MM.1S (cell line): ENCODE data around the gene TET3.

Experiments used
- DNase-seq: peaks from one replicate; pipeline ENCODE4 v3.0.0-alpha.2; 2015
- H2AFZ ChIP-seq: fragments of 300-600 bp; sonication (generic); 2 replicates; pipeline ENCODE4 v1.6.0; 2016; ENCODE audit warnings: antibody characterized with exemption, low read length
- H3F3A ChIP-seq: fragments of 300-600 bp; sonication (generic); 2 replicates; pipeline ENCODE4 v1.6.1; 2016; ENCODE audit warnings: mild to moderate bottlenecking, antibody characterized with exemption, low read length, moderate library complexity, mixed read lengths; ENCODE audit not compliant: insufficient read depth
- H3K27ac ChIP-seq: fragments of 300-600 bp; sonication (generic); 2 replicates; pipeline ENCODE4 v1.5.1; 2016; ENCODE audit warnings: mild to moderate bottlenecking, low read length
- H3K27me3 ChIP-seq: fragments of 300-600 bp; sonication (generic); replicated peaks from 2 replicates; pipeline ENCODE4 v1.6.0; 2016; ENCODE audit warnings: low read length; ENCODE audit not compliant: insufficient read depth
- H3K36me3 ChIP-seq: fragments of 300-600 bp; sonication (generic); replicated peaks from 2 replicates; pipeline ENCODE4 v1.6.1; 2016; ENCODE audit warnings: mild to moderate bottlenecking, low read length, mixed read lengths; ENCODE audit not compliant: insufficient read depth
- H3K4me1 ChIP-seq: fragments of 300-600 bp; sonication (generic); 2 replicates; pipeline ENCODE4 v1.6.1; 2016; ENCODE audit warnings: low read length, mixed read lengths
- H3K4me2 ChIP-seq: fragments of 300-600 bp; sonication (generic); 2 replicates; pipeline ENCODE4 v1.6.0; 2016; ENCODE audit warnings: low read depth, low read length
- H3K4me3 ChIP-seq: fragments of 300-600 bp; sonication (generic); 2 replicates; pipeline ENCODE4 v1.5.1; 2016; ENCODE audit warnings: low read length, mixed read lengths
- H3K79me2 ChIP-seq: fragments of 300-600 bp; sonication (generic); 2 replicates; pipeline ENCODE4 v1.6.1; 2016; ENCODE audit warnings: mixed run types, low read length, mixed read lengths
- H3K9ac ChIP-seq: fragments of 300-600 bp; sonication (generic); 2 replicates; pipeline ENCODE4 v1.6.1; 2016; ENCODE audit warnings: low read length, mixed read lengths
- H3K9me2 ChIP-seq: fragments of 300-600 bp; sonication (generic); replicated peaks from 2 replicates; pipeline ENCODE4 v1.6.1; 2016; ENCODE audit warnings: mild to moderate bottlenecking, low read length, mixed read lengths; ENCODE audit not compliant: insufficient read depth
- H3K9me3 ChIP-seq: fragments of 300-600 bp; sonication (generic); replicated peaks from 2 replicates; pipeline ENCODE4 v1.6.1; 2016; ENCODE audit warnings: mild to moderate bottlenecking, low read length, mixed read lengths; ENCODE audit not compliant: insufficient read depth
- H4K20me1 ChIP-seq: fragments of 300-600 bp; sonication (generic); 2 replicates; pipeline ENCODE4 v1.6.1; 2016; ENCODE audit warnings: mild to moderate bottlenecking, low read length, moderate library complexity, mixed read lengths; ENCODE audit not compliant: insufficient read depth
- CTCF ChIP-seq: fragments of 300-600 bp; sonication (generic); IDR thresholded peaks from 2 replicates; pipeline ENCODE4 v1.5.1; 2016; ENCODE audit warnings: antibody characterized with exemption, low read length, mixed read lengths
- EZH2 ChIP-seq: fragments of 300-600 bp; sonication (generic); optimal IDR thresholded peaks from 2 replicates; pipeline ENCODE3; 2017; ENCODE audit warnings: low read depth, mild to moderate bottlenecking, antibody characterized with exemption, low read length, mixed read lengths
- EZH2phosphoT487 ChIP-seq: fragments of 300-600 bp; sonication (generic); IDR thresholded peaks from 2 replicates; pipeline ENCODE4 v1.6.1; 2018; ENCODE audit warnings: antibody characterized with exemption, low read length

The TET3 gene

GRCh38 chr2:74031221-74031620, 46.5 kb downstream of the TET3 start:
- TF ChIP-seq EZH2phosphoT487 (no peak), EZH2 (no peak), CTCF (no peak)
- no peaks in the 10 kb centered on the region for H3K9me2 ChIP-seq
- no peaks in the 10 kb centered on the region for H3K9me3 ChIP-seq
- H3F3A ChIP-seq = peaks cover 21% of the 10 kb centered on the region
- H3K4me2 ChIP-seq = peak overlapping the region; percentile 95
- peaks cover 82% of the 10 kb centered on the region for H3K79me2 ChIP-seq
- H2AFZ ChIP-seq = no peak overlapping the region
- H3K9ac ChIP-seq = peak overlapping the region; percentile 36; the same call in 1 of the 2 replicates
- H4K20me1 ChIP-seq = no peaks in the 10 kb centered on the region
- H3K36me3 ChIP-seq = no peaks in the 10 kb centered on the region
- DNase-seq = no peak
- no peaks in the 10 kb centered on the region for H3K27me3 ChIP-seq
- peak overlapping the region; percentile 53; the same call in 1 of the 2 replicates for H3K4me3 ChIP-seq
- H3K27ac ChIP-seq = peak overlapping the region; percentile 75; the same call in 1 of the 2 replicates
- H3K4me1 ChIP-seq = peaks cover 16% of the 10 kb centered on the region

GRCh38 chr2:74031959-74032287, 47.2 kb downstream of the TET3 start:
- H3K36me3 ChIP-seq = no peaks in the 10 kb centered on the region
- H3K27me3 ChIP-seq = no peaks in the 10 kb centered on the region
- peaks cover 84% of the 10 kb centered on the region for H3K79me2 ChIP-seq
- peak overlapping the region; percentile 53 for H3K4me3 ChIP-seq
- no peak for TF ChIP-seq EZH2phosphoT487
- no peaks in the 10 kb centered on the region for H3K9me2 ChIP-seq
- no peaks in the 10 kb centered on the region for H4K20me1 ChIP-seq
- H3K27ac ChIP-seq = peak overlapping the region; percentile 75; the same call in 1 of the 2 replicates
- DNase-seq = no peak
- H3K9me3 ChIP-seq = no peaks in the 10 kb centered on the region
- peaks cover 23% of the 10 kb centered on the region for H3K4me1 ChIP-seq
- no peak overlapping the region for H2AFZ ChIP-seq
- peaks cover 21% of the 10 kb centered on the region for H3F3A ChIP-seq
- H3K4me2 ChIP-seq = peak overlapping the region; percentile 95
- H3K9ac ChIP-seq = peak overlapping the region; percentile 36; the same call in 1 of the 2 replicates

- Histone ChIP-seq H3K36me3 (no peaks in the 10 kb centered on the region), H3K9me2 (no peaks in the 10 kb centered on the region), H3K79me2 (peaks cover 85% of the 10 kb centered on the region), H3K4me1 (peaks cover 32% of the 10 kb centered on the region), H3K27ac (peak overlapping the region; percentile 75; the same call in 1 of the 2 replicates), H3F3A (peaks cover 21% of the 10 kb centered on the region), H3K4me2 (peak overlapping the region; percentile 95), H4K20me1 (no peaks in the 10 kb centered on the region), H2AFZ (no peak overlapping the region), H3K27me3 (no peaks in the 10 kb centered on the region), H3K9me3 (no peaks in the 10 kb centered on the region), H3K4me3 (peak overlapping the region; percentile 53), H3K9ac (peak overlapping the region; percentile 36; the same call in 1 of the 2 replicates)
- TF ChIP-seq EZH2 (no peak), EZH2phosphoT487 (no peak), CTCF (no peak)
- DNase-seq = no peak
These were observed 48.7 kb downstream of the TET3 start for GRCh38 chr2:74033375-74033774.
